Activated CD8-positive, alpha-beta memory T cell treated with anti-CD3 and anti-CD28 coated beads, Interleukin-2, amount 50 U/mL, for 24 hours (primary cell): ENCODE results near the gene IL20.

Experiments used
- DNase-seq: peaks from one replicate; pipeline ENCODE4 v3.0.0-alpha.2; 2020; ENCODE audit errors: extremely low read depth

Gene IL20

GRCh38 chr1:206878456-206878855, 13.0 kb downstream of the IL20 start:
- DNase-seq = no peak

GRCh38 chr1:206880314-206880713, 14.9 kb downstream of the IL20 start:
- no peak for DNase-seq

GRCh38 chr1:206882555-206882954, 17.1 kb downstream of the IL20 start:
- DNase-seq = no peak

- no peak for DNase-seq
These were observed 17.7 kb downstream of the IL20 start for GRCh38 chr1:206883160-206883559.

GRCh38 chr1:206883876-206884275, 18.5 kb downstream of the IL20 start:
- no peak for DNase-seq

GRCh38 chr1:206885341-206886060, 20.1 kb downstream of the IL20 start:
- no peak for DNase-seq

GRCh38 chr1:206886831-206887230, 21.4 kb downstream of the IL20 start:
- DNase-seq = no peak

GRCh38 chr1:206887701-206888100, 22.3 kb downstream of the IL20 start:
- DNase-seq = no peak

- DNase-seq = no peak
These were observed 25.0 kb downstream of the IL20 start for GRCh38 chr1:206890125-206891060.

GRCh38 chr1:206891412-206891811, 26.0 kb downstream of the IL20 start:
- no peak for DNase-seq

GRCh38 chr1:206892351-206892984, 27.0 kb downstream of the IL20 start:
- no peak for DNase-seq

GRCh38 chr1:206893380-206893779, 28.0 kb downstream of the IL20 start:
- no peak for DNase-seq

- no peak for DNase-seq
These were observed 29.9 kb downstream of the IL20 start for GRCh38 chr1:206895325-206895724.

GRCh38 chr1:206895837-206896242, 30.4 kb downstream of the IL20 start:
- DNase-seq = no peak

- DNase-seq = no peak
These were observed 30.8 kb downstream of the IL20 start for GRCh38 chr1:206896261-206896660.

GRCh38 chr1:206897175-206897574, 31.8 kb downstream of the IL20 start, which contains the start of gene IL24:
Gene IL24, plus strand, starts transcription at chr1:206897443. Its CDS starts 390 bp downstream, at chr1:206897833.
- DNase-seq = no peak

GRCh38 chr1:206898089-206898914, 32.9 kb downstream of the IL20 start:
- no peak for DNase-seq

- no peak for DNase-seq
These were observed 33.5 kb downstream of the IL20 start for GRCh38 chr1:206898915-206899431.

- no peak for DNase-seq
These were observed 34.3 kb downstream of the IL20 start for GRCh38 chr1:206899717-206900116.

GRCh38 chr1:206900149-206900548, 34.7 kb downstream of the IL20 start:
- DNase-seq = no peak

- DNase-seq = no peak
These were observed 36.5 kb downstream of the IL20 start for GRCh38 chr1:206901944-206902343.
